IMR-90 (cell line): Measurements from ENCODE around the gene AQP1. TPM values are rescaled to one million over a fixed set of nuclear protein-coding genes. Genes with fewer than 3 reads are reported as not detected.
A peak's percentile ranks its signal among the peaks of the same experiment; 100 is the strongest.

Source experiments
- ATAC-seq: fragments of 200-7000 bp; cut with Tn5 transposase; 2 replicates; pipeline ENCODE4 v1.9.1; 2020; ENCODE audit warnings: low read depth, mild to moderate bottlenecking, moderate library complexity
- BruUV-seq: library from RNA; stranded (reverse); fragments of 400-500 nt; replicated peaks from 2 replicates; lab custom pipeline; 2021; lab: Mats Ljungman, UMichigan
- CTCF ChIA-PET: fragments of 300-600 bp; formaldehyde crosslinking; extraction: SDS; loops from one replicate; lab custom pipeline; 2021; ENCODE audit warnings: antibody characterized with exemption; lab: Yijun Ruan, JAX
- POLR2A ChIA-PET: fragments of 300-600 bp; sonication (Branson Sonifier 250); formaldehyde crosslinking; loops from one replicate; lab custom pipeline; 2022; ENCODE audit warnings: antibody characterized with exemption; ENCODE audit not compliant: unreplicated experiment; lab: Charles Lee
- DNase-seq: peaks from one replicate; pipeline ENCODE4 v3.0.0; 2013
- H2AFZ ChIP-seq: replicated peaks from 2 replicates; pipeline ENCODE3; 2013; ENCODE audit warnings: low read length, mild to moderate bottlenecking; ENCODE audit not compliant: poor library complexity
- H2AK5ac ChIP-seq: 2 replicates; pipeline ENCODE4 v1.6.1; 2013; ENCODE audit warnings: low read depth, low read length, inconsistent platforms
- H2AK9ac ChIP-seq: replicated peaks from 2 replicates; pipeline ENCODE3; 2013; ENCODE audit warnings: mild to moderate bottlenecking, low read depth, low read length, moderate library complexity; ENCODE audit not compliant: poor library complexity
- H2BK120ac ChIP-seq: 2 replicates; pipeline ENCODE4 v1.6.1; 2013; ENCODE audit warnings: low read depth, low read length, inconsistent platforms
- H2BK15ac ChIP-seq: 3 replicates; pipeline ENCODE4 v1.6.1; 2013; ENCODE audit warnings: low read depth, low read length, inconsistent platforms
- H2BK20ac ChIP-seq: 2 replicates; pipeline ENCODE4 v1.6.1; 2013; ENCODE audit warnings: low read depth, mild to moderate bottlenecking, inconsistent platforms, low read length, moderate library complexity
- H2BK5ac ChIP-seq: 2 replicates; pipeline ENCODE4 v1.6.1; 2013; ENCODE audit warnings: mild to moderate bottlenecking, low read depth, low read length, inconsistent platforms; ENCODE audit not compliant: poor library complexity, severe bottlenecking
- H3K14ac ChIP-seq: replicated peaks from 2 replicates; pipeline ENCODE4 v1.6.1; 2013; ENCODE audit warnings: low read depth, low read length, inconsistent platforms
- H3K18ac ChIP-seq: 2 replicates; pipeline ENCODE4 v1.6.1; 2013; ENCODE audit warnings: low read depth, low read length, control low read depth
- H3K23ac ChIP-seq: 2 replicates; pipeline ENCODE4 v1.6.1; 2013; ENCODE audit warnings: low read depth, low read length, inconsistent platforms
- H3K27ac ChIP-seq: 2 replicates; pipeline ENCODE4 v1.5.1; 2013; ENCODE audit warnings: mild to moderate bottlenecking, control low read depth, low read length; ENCODE audit not compliant: insufficient read depth
- H3K27me3 ChIP-seq: 2 replicates; pipeline ENCODE4 v1.6.1; 2013; ENCODE audit warnings: low read length; ENCODE audit not compliant: control insufficient read depth, insufficient read depth
- H3K36me3 ChIP-seq: 2 replicates; pipeline ENCODE4 v1.6.1; 2013; ENCODE audit warnings: low read length, mixed read lengths; ENCODE audit not compliant: control insufficient read depth, insufficient read depth
- H3K4ac ChIP-seq: 2 replicates; pipeline ENCODE4 v1.6.1; 2013; ENCODE audit warnings: low read depth, low read length, inconsistent platforms
- H3K4me1 ChIP-seq: 2 replicates; pipeline ENCODE4 v1.6.1; 2013; ENCODE audit warnings: low read length, mixed read lengths; ENCODE audit not compliant: control insufficient read depth, insufficient read depth
- H3K4me2 ChIP-seq: 2 replicates; pipeline ENCODE4 v1.6.1; 2013; ENCODE audit warnings: low read depth, mild to moderate bottlenecking, control low read depth, low read length, moderate library complexity
- H3K4me3 ChIP-seq: 2 replicates; pipeline ENCODE4 v1.5.1; 2013; ENCODE audit warnings: low read depth, mild to moderate bottlenecking, control low read depth, low read length, moderate library complexity; ENCODE audit not compliant: insufficient read depth
- H3K56ac ChIP-seq: 2 replicates; pipeline ENCODE4 v1.6.1; 2013; ENCODE audit warnings: low read length, inconsistent platforms; ENCODE audit not compliant: insufficient read depth; ENCODE audit errors: extremely low read depth
- H3K79me1 ChIP-seq, 2 experiments: 2 replicates each; pipeline ENCODE4 v1.6.1; 2013; ENCODE audit warnings: low read length in 2 of 2, inconsistent platforms in 1 of 2, low read depth in 1 of 2
- H3K9ac ChIP-seq: 2 replicates; pipeline ENCODE4 v1.6.1; 2013; ENCODE audit warnings: low read depth, low read length, control low read depth
- H3K9me1 ChIP-seq: 2 replicates; pipeline ENCODE4 v1.6.1; 2013; ENCODE audit warnings: low read length, inconsistent platforms; ENCODE audit not compliant: insufficient read depth
- H3K9me3 ChIP-seq: 2 replicates; pipeline ENCODE4 v1.6.1; 2013; ENCODE audit warnings: low read length; ENCODE audit not compliant: control insufficient read depth, insufficient read depth
- H4K20me1 ChIP-seq: 2 replicates; pipeline ENCODE4 v1.6.1; 2013; ENCODE audit warnings: low read length, inconsistent platforms; ENCODE audit not compliant: insufficient read depth
- H4K5ac ChIP-seq: 2 replicates; pipeline ENCODE4 v1.6.1; 2013; ENCODE audit warnings: mild to moderate bottlenecking, low read depth, low read length, control low read depth
- H4K8ac ChIP-seq, 2 experiments: 2 replicates each; pipeline ENCODE4 v1.6.1; 2013; ENCODE audit warnings: low read depth in 2 of 2, low read length in 2 of 2, control low read depth in 1 of 2, inconsistent platforms in 1 of 2
- H4K91ac ChIP-seq: 2 replicates; pipeline ENCODE4 v1.6.1; 2013; ENCODE audit warnings: low read depth, low read length, inconsistent platforms; ENCODE audit not compliant: insufficient read depth
- BHLHE40 ChIP-seq: fragments of 150-350 bp; IDR thresholded peaks from 2 replicates; pipeline ENCODE4 v1.6.1; 2016; ENCODE audit warnings: mild to moderate bottlenecking, low read depth, low read length
- CHD1 ChIP-seq: IDR thresholded peaks from 2 replicates; pipeline ENCODE4 v1.6.1; 2012; ENCODE audit warnings: low read depth, low read length, improper control_type of control experiment
- FOS ChIP-seq: fragments of 150-350 bp; IDR thresholded peaks from 2 replicates; pipeline ENCODE4 v1.6.1; 2016; ENCODE audit warnings: low read depth, low read length
- MAFK ChIP-seq: IDR thresholded peaks from 2 replicates; pipeline ENCODE4 v1.6.1; 2012; ENCODE audit warnings: low read depth, low read length, improper control_type of control experiment
- MXI1 ChIP-seq: IDR thresholded peaks from 2 replicates; pipeline ENCODE4 v1.6.1; 2012; ENCODE audit warnings: low read depth, mild to moderate bottlenecking, low read length, moderate library complexity, borderline replicate concordance
- RFX5 ChIP-seq: IDR thresholded peaks from 2 replicates; pipeline ENCODE4 v1.8.0; 2012; ENCODE audit warnings: low read depth, mild to moderate bottlenecking, low read length, moderate library complexity
- WGBS, 2 experiments: methylation state at CpG; one replicate each; pipeline versions ENCODE4 v1.1.5 to v1.1.7; 2013; ENCODE audit warnings: missing lambda C conversion rate in 2 of 2; ENCODE audit not compliant: insufficient read length in 1 of 2; ENCODE audit errors: extremely low coverage in 2 of 2; 5-methylcytosine and 5-hydroxymethylcytosine counted together
- dilution Hi-C: fragments of 300-500 bp; cut with HindIII; formaldehyde crosslinking; loops from one replicate; pipeline ENCODE4 v1.14.3; 2018; ENCODE audit warnings: low sequenced_read_pairs; ENCODE audit not compliant: unreplicated experiment
- in situ Hi-C: fragments of 300-500 bp; cut with MboI; formaldehyde crosslinking; loops from 3 replicates; pipeline ENCODE4 v1.14.3; 2019; ENCODE audit warnings: low sequenced_read_pairs, inconsistent platforms, mixed read lengths
- intact Hi-C: fragments of 100-400 bp; cut with micrococcal nuclease; formaldehyde crosslinking; loops from 2 replicates; pipeline ENCODE4 v1.10.0; 2022
- polyA plus RNA-seq, 3 experiments: library from polyadenylated mRNA; depleted of rRNA; stranded (reverse); fragments of >200 nt; gene quantifications; 2 replicates each; pipeline ENCODE4 v1.2.3, GENCODE V29; 2012; ENCODE audit warnings: low replicate concordance in 1 of 3
- total RNA-seq: library from RNA; depleted of rRNA; stranded (reverse); fragments of >200 nt; gene quantifications from 2 replicates; pipeline ENCODE4 v1.2.3, GENCODE V29; 2012

AQP1 gene
- total and polyA plus RNA-seq, 2 of the 4 experiments (the other 2 are of a cell fraction): 0.18 to 0.39 TPM

DNA sequence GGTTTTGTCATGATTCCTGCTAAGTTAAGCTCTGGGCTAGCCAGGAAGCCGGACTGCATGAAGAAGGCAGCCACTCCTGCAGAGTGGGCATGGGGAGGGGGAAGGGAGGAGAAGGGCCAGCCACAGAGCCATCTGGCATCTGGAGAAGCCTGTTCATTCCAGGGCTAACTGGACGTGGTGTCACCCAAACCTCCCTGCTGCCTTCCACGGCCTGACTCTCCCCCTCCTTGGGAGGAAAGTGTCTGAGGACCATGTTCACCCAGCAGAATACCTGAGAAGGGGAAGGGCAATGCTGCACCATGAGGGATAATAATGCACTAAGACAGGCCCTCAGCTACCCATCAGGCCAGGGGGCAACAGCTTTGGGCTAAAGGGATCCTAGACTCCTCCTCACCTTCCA, 15.4 kb downstream of the AQP1 start:
- ChIA-PET CTCF (interaction anchor here (1.3 kb wide), 1 partner anchor 12 kb away, joined by 3 read pairs; no protein-coding TSS in a partner anchor), POLR2A (no interaction called here)
- Histone ChIP-seq H3K9me1 (no peaks in the 10 kb centered on the region), H3K4me2 (no peak overlapping the region), H3K27me3 (peaks cover 6% of the 10 kb centered on the region; the same call in 1 of the 2 replicates), H2AK9ac (peak overlapping the region; percentile 55), H4K8ac (no peak overlapping the region), H3K56ac (no peak overlapping the region), H2BK5ac (no peak overlapping the region), H3K4me3 (no peak overlapping the region), H3K4me1 (no peaks in the 10 kb centered on the region), H3K14ac (no peak overlapping the region), H3K9ac (no peak overlapping the region), H2AK5ac (no peak overlapping the region), H3K4ac (no peak overlapping the region), H2BK120ac (no peak overlapping the region), H3K27ac (no peak overlapping the region), H2AFZ (no peak overlapping the region), H4K20me1 (no peaks in the 10 kb centered on the region), H3K79me1 (no peaks in the 10 kb centered on the region), H4K91ac (no peak overlapping the region), H3K9me3 (peaks cover 6% of the 10 kb centered on the region), H2BK20ac (no peak overlapping the region), H2BK15ac (no peak overlapping the region), H3K18ac (no peak overlapping the region), H3K36me3 (no peaks in the 10 kb centered on the region), H3K23ac (no peak overlapping the region), H4K5ac (no peak overlapping the region)
- intact Hi-C loops (no loop called here), in situ Hi-C loops (no loop called here), dilution Hi-C loops (no loop called here)
- DNase-seq: no peak
- ATAC-seq: no peak
- WGBS, 2 experiments: no CpG with 5 or more reads among the region's 3 CpGs
- BruUV-seq: no TSS peak
- TF ChIP-seq MXI1 (no peak), BHLHE40 (no peak), RFX5 (no peak), MAFK (no peak), CHD1 (no peak), FOS (no peak)
